ENCODE data around the gene KIAA0930. TPM values are rescaled to one million over a fixed set of nuclear protein-coding genes. Genes with fewer than 3 reads are reported as not detected.

The KIAA0930 gene
- total RNA-seq, 2 donors from 2014 or later = 38.5 to 44.8 TPM

DNA sequence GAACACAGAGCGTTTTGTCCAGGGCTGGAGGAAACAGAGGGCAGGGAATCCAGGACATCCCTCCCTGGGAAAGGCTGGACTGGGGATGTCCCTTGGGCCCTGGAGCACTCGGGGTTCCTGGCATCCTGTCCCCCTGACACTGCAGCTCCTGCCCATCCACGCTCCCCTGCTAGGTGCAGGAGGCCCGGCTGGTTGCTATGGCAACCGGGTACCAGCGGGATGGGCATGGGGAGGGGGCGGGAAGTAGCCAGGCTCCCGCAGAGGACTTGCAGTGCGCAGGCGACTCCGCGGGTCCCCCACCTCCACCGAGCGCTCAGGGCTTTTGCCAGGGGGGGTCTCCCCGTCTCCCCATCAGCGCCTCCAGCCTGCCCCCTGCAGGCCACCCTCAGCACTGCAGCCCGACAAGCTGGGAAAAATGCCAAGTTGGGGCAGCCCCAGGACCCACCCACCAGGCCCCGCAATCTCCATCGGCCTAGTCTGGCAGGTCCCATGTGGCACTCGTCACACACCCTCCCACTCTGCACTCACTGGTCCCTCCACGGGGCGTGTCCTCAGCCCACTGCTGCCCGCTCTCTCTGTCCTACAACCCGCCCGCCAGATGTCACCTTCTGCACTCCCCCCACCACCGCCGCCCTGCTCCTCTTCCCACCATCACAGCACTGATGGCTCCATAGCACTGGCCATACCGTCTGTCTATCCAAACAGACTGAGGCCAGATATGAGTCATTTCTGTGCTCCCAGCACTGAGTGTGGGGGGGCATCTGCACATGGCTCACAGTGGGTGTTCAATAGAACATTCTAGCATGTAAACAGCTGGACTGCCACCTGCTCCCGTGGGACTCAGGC is 31.5 kb downstream of the KIAA0930 start:
- no peaks in the 10 kb centered on the region for H3K4me1 ChIP-seq
- H3K4me3 ChIP-seq = no peak overlapping the region
- intact Hi-C loops (cut with DNase I) = no loop called here
- TF ChIP-seq, protein P1, sequence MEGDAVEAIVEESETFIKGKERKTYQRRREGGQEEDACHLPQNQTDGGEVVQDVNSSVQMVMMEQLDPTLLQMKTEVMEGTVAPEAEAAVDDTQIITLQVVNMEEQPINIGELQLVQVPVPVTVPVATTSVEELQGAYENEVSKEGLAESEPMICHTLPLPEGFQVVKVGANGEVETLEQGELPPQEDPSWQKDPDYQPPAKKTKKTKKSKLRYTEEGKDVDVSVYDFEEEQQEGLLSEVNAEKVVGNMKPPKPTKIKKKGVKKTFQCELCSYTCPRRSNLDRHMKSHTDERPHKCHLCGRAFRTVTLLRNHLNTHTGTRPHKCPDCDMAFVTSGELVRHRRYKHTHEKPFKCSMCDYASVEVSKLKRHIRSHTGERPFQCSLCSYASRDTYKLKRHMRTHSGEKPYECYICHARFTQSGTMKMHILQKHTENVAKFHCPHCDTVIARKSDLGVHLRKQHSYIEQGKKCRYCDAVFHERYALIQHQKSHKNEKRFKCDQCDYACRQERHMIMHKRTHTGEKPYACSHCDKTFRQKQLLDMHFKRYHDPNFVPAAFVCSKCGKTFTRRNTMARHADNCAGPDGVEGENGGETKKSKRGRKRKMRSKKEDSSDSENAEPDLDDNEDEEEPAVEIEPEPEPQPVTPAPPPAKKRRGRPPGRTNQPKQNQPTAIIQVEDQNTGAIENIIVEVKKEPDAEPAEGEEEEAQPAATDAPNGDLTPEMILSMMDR (IDR thresholded peaks at IDR 0.05) = peak; percentile 31
- H3K9me3 ChIP-seq = no peaks in the 10 kb centered on the region
- DNase-seq = no peak
- H3K27ac ChIP-seq = no peak overlapping the region
- no peak overlapping the region for H3K9ac ChIP-seq (ENCODE audit: low read depth in 2 of 2, low read length in 2 of 2)
- no peaks in the 10 kb centered on the region for H3K27me3 ChIP-seq
- H3K36me3 ChIP-seq = no peaks in the 10 kb centered on the region

DNA sequence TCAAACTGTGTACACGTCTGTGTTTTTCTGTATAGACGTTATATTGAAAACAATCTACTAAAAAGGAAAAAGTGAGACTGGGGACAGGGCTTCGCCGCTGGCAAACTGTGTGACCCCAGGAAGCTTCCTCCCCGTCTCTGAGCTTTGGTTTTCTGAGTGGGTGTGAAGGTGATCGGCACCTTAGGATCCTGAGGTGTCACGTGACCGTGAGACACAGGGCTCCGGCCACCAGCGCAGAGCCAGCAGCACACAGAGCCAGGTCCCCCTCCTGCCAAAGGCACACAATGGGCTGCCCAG is 32.0 kb downstream of the KIAA0930 start:
- no peaks in the 10 kb centered on the region for H3K27me3 ChIP-seq
- H3K4me3 ChIP-seq = no peak overlapping the region
- H3K4me1 ChIP-seq = no peaks in the 10 kb centered on the region
- H3K9me3 ChIP-seq = no peaks in the 10 kb centered on the region
- DNase-seq = no peak
- H3K9ac ChIP-seq (ENCODE audit: low read depth in 2 of 2, low read length in 2 of 2) = no peak overlapping the region
- TF ChIP-seq, protein P1 (IDR thresholded peaks at IDR 0.05) = no peak
- intact Hi-C loops (cut with DNase I) = no loop called here
- no peaks in the 10 kb centered on the region for H3K36me3 ChIP-seq
- no peak overlapping the region for H3K27ac ChIP-seq

DNA sequence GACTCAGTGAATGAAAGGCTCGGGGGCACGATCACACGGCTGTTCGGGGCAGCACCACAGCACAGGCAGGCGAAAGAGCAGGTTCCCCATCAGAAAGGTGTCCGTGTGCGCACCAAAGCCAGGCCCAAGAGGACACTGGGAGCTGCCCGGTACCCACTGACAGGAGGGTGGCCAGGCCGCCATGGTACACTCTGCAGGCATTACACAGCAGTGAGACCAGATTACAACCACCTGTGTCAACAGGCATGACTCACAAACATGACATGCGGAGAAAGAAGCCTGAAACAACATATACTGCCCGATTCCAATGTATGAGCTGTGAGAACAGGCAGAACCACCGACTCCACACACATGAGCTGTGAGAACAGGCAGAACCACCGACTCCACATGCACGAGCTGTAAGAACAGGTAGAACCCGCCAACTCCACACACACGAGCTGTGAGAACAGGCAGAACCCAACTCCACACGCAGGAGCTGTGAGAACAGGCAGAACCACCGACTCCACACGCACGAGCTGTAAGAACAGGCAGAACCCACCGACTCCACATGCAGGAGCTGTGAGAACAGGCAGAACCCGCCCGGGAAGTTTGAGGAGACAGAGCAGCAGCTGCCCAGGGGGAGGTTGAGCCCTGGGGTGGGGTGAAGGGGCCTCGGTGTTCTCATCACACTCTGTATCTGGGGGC is 32.6 kb downstream of the KIAA0930 start:
- intact Hi-C loops (cut with DNase I) = no loop called here
- H3K4me3 ChIP-seq = no peak overlapping the region
- H3K9ac ChIP-seq (ENCODE audit: low read depth in 2 of 2, low read length in 2 of 2) = no peak overlapping the region
- H3K36me3 ChIP-seq = no peaks in the 10 kb centered on the region
- no peaks in the 10 kb centered on the region for H3K9me3 ChIP-seq
- TF ChIP-seq, protein P1 (IDR thresholded peaks at IDR 0.05) = no peak
- no peak overlapping the region for H3K27ac ChIP-seq
- H3K4me1 ChIP-seq = no peaks in the 10 kb centered on the region
- H3K27me3 ChIP-seq = no peaks in the 10 kb centered on the region
- DNase-seq = no peak

- H3K4me1 ChIP-seq = no peaks in the 10 kb centered on the region
- no peak overlapping the region for H3K27ac ChIP-seq
- DNase-seq = no peak
- intact Hi-C loops (cut with DNase I) = no loop called here
- H3K36me3 ChIP-seq = no peaks in the 10 kb centered on the region
- H3K4me3 ChIP-seq = no peak overlapping the region
- H3K9me3 ChIP-seq = no peaks in the 10 kb centered on the region
- no peak overlapping the region for H3K9ac ChIP-seq (ENCODE audit: low read depth in 2 of 2, low read length in 2 of 2)
- TF ChIP-seq, protein P1 (IDR thresholded peaks at IDR 0.05) = no peak
- no peaks in the 10 kb centered on the region for H3K27me3 ChIP-seq
Observed at GRCh38 chr22:45207533-45207932, 33.2 kb downstream of the KIAA0930 start.

DNA sequence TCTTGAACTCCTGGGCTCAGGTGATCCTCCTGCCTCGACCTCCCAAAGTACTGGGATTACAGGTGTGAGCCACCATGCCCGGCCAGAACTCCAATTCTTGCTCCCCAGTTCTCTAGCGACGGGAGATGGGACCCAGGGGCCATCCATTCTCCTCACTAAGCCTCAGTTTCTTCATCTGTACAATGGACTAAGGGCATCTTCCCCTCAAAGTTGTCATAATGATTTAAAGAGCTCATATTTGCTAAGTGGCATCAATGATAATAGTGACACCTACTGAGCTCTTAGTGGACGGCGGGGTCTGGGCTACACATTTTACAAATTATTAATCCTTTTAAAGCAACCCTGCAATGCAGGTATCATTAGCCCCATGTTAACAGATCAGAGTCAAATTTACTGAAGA is 34.5 kb downstream of the KIAA0930 start:
- Histone ChIP-seq H3K9ac (ENCODE audit: low read depth in 2 of 2, low read length in 2 of 2) (no peak overlapping the region), H3K36me3 (no peaks in the 10 kb centered on the region), H3K27me3 (no peaks in the 10 kb centered on the region), H3K9me3 (no peaks in the 10 kb centered on the region), H3K4me3 (no peak overlapping the region), H3K4me1 (no peaks in the 10 kb centered on the region), H3K27ac (no peak overlapping the region)
- TF ChIP-seq, protein P1 (IDR thresholded peaks at IDR 0.05) = no peak
- no peak for DNase-seq
- intact Hi-C loops (cut with DNase I) = no loop called here

Data from colonic mucosa (tissue), 4 donors.